HG03439 (cell line): ENCODE measurements around the gene PRDM15.

ENCODE experiments used
- ATAC-seq: cut with Tn5 transposase; IDR thresholded peaks from one replicate; pipeline ENCODE4 v1.9.1; 2021; ENCODE audit warnings: mild to moderate bottlenecking, moderate library complexity; ENCODE audit not compliant: unreplicated experiment

The PRDM15 gene

GRCh38 chr21:41888749-41889376, 9.7 kb upstream of the PRDM15 start:
- ATAC-seq: no peak

DNA sequence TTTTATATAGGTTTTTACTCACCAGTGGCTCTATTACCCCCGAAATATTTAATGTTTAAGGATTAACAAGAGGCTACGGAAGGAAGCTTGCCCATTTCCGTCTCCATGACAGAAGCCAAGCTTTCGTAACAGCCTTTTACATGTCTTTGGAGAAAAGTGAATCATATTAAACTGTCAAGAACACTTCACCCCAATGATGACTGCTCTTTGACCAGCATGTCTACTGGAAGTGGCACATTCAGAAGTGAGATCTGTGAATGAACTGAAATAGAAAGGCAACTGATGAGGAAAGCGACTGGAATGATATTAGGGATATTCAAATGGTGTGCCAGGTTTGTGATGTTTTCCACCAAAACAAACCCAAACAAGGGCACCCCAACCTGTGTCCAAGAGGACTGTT, 8.5 kb upstream of the PRDM15 start:
- ATAC-seq: no peak

DNA sequence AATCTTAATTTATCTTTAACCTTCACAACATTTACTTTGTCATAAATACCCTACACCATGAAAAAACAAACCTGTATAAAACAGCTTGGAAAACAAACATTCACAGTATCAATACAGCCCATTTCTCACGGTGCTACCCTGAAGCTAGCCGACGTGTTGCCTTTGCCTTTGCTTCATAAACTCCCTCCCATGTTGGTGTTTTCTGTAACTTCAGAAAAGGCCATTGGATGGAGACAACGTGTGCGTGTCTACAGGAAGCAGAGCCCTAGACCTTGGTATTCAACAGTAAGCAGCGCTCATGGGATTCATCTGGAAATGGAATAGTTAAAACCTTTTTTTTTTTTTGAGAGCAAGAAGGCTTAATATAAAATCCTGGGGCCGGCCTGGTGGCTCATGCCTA, 7.2 kb upstream of the PRDM15 start:
- ATAC-seq: no peak

- ATAC-seq: no peak
Observed at GRCh38 chr21:41885341-41886024, 6.3 kb upstream of the PRDM15 start.

- ATAC-seq: no peak
Observed at GRCh38 chr21:41884501-41885030, 5.4 kb upstream of the PRDM15 start.

DNA sequence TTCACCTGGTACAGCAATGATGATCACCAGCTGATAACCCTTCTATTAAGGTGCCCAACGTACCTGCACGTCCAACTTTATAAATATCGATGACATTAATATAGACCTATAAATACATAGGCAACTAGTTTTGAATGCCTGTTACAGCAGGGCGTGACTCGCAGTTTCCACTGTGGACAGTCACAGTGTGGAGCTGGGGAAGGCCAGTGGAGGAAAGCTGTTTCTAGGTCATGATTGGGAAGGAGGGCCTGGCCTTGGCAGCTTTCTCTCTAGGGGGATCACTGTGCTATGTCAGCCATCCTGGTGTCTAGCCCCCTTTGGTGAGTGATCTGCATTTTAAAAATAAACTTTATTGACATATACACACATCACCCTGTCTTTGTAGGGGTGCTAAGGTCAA, 4.4 kb upstream of the PRDM15 start:
- no peak for ATAC-seq

DNA sequence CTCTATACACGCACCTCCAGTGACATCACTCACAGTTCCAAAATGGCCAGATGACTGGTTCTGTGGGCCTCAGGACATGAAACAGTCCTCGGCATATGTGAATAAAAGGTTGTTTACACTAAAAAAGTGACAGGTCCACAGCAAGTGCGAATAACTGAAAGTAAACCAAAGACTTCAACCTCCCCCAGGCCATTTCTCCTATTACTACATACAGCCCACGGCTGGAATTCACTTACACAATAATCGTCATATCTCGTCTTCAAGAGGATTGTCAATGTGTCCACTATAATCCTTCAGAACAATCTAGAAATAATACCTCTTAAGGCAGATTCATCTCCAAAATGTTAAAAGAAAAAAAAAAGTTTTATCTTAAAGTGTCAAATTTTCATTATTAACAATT, 1.9 kb upstream of the PRDM15 start:
- ATAC-seq: no peak

GRCh38 chr21:41880153-41880552, 1.0 kb upstream of the PRDM15 start:
- ATAC-seq: no peak

DNA sequence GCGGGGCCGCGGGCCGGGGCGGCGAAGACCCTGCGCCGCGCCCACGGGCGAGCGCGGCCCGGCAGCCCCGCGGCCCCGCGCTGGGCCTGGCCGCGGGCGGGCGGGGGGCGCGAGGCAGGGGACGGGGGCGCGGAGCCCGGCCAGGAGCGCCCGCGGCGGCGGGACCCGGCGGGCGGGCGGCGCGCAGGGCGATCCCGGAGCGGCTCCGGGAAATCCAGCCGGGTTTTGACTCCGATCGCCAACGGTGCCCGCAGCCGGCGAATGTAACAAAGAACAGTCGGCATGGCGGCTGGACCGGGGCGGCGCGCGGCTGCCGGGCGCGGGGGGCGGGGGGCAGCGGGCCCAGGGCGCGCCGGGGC, 334 bp downstream of the PRDM15 start:
- peak; percentile 61 for ATAC-seq

GRCh38 chr21:41877901-41878830, 978 bp downstream of the PRDM15 start:
- ATAC-seq: peak; percentile 27

- ATAC-seq: no peak
Observed at GRCh38 chr21:41876928-41877652, 2.1 kb downstream of the PRDM15 start.

- no peak for ATAC-seq
Observed at GRCh38 chr21:41876396-41876795, 2.7 kb downstream of the PRDM15 start.

DNA sequence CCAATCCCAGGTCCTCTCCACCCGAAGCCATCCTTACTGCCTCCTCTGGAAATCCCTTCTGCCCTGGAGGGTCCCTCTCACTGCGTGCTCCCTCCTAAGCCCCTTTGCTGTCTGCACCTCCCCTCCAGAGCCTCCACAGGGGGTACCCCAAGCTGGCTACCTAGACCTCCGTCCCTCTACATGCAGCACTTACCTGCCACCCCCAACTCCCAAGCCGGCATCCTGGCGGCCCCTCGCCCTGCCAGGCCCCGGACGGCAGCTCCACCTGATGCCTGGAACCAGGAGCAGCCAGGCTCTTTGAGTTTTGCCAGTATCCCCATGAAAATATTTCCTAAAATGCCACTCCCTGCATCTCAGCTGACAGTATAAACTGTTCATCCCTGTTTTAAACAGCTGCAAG, 4.1 kb downstream of the PRDM15 start:
- ATAC-seq: no peak

GRCh38 chr21:41874611-41875010, 4.5 kb downstream of the PRDM15 start:
- ATAC-seq: no peak

GRCh38 chr21:41873426-41873825, 5.7 kb downstream of the PRDM15 start:
- ATAC-seq: no peak

- ATAC-seq: no peak
Observed at GRCh38 chr21:41873005-41873404, 6.1 kb downstream of the PRDM15 start.

DNA sequence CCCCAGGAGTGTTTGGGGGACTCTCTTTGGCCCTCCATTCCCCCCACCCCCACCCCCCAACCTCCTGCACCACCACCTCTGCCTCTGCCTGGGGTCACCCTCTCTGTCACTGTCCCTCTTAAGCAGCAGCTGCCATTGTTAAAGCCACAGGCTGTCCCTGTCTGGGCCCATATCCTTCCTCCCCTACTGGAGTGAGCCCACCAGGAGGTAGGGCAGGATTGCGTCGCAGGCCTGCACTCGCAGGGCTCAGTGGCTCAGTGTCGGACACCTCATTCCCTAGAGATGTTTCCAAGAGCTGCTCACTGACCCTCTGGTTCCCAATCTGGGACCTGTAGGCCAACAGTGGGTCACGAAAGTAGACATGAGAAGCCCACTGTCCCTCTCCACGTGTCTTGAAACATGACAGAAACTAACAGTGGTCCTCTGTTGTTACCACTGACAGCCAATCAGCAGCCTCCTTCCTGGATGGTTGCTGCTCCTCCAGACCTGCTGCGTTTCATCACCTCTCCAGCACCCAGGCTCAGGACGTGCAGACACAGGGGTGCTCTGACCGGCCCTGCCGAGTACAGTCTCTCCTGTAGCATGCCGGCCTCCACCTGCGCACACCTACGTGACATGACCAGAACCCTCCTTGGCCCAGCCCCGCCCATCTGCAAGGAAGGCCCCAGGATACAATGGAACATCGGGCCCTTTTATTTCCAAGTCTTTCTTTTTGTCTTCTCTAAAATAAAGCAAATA, 7.7 kb downstream of the PRDM15 start:
- ATAC-seq: no peak

GRCh38 chr21:41869771-41870170, 9.4 kb downstream of the PRDM15 start:
- ATAC-seq: no peak

GRCh38 chr21:41868062-41868710, 11.0 kb downstream of the PRDM15 start:
- ATAC-seq: no peak

- no peak for ATAC-seq
Observed at GRCh38 chr21:41867313-41867712, 11.8 kb downstream of the PRDM15 start.
